ENCODE measurements around the gene LSG1. TPM values are rescaled to one million over a fixed set of nuclear protein-coding genes. Genes with fewer than 3 reads are reported as not detected.
A peak's percentile ranks its signal among the peaks of the same experiment; 100 is the strongest.
"Not testable (repeated sequence)": the region's sequence is repeated elsewhere in the genome, so short reads cannot be mapped to it uniquely, and the experiment has no call there.

Gene LSG1
- total RNA-seq, 1 experiment from 2014 or later = 72.7 TPM

DNA sequence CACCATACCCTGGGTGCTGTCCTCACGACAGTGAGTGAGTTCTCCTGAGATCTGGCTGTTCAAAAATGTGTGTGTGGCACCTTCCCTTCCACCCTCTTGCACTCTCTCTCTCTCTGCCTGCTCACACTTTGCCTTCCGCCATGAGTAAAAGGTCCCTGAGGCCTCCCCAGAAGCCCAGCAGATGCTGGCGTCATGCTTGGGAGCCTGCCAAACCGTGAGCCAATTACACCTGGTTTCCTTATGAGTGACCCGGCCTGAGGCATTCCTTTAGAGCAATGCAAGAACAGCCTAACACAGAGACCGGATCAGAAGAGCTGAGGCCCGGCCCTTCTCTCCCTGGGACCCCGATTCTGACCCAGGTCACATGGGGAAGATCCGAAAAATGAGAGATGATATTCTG is 54.2 kb downstream of the LSG1 start:
- no peak for DNase-seq (ENCODE audit: low spot score)

DNA sequence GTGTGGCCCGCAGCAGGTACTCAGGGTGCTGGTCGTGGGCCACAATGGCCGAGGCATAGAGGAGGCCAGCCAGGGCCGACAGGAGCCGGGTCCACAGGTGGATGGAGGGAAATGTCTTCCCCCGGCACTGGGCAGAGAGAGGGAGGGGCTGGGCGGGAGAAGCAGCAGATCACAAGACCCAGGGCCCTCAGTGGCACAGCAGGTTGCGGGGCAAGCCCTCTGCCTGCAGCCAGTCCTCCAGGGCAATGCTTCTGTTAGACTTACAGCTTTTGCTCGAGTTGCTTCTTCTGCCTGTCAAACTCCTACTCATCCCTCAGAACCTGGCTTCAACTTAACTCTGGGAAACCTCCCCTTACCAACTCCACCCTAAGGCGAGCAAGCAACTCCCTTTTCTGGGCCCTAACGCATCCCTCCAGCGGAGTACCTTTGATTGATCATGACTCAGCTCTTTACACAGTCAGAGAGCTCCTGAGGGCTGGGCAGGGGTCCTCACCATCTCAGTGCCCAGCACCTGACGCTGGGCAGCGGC is 54.8 kb downstream of the LSG1 start:
- no peak for DNase-seq (ENCODE audit: low spot score)

DNA sequence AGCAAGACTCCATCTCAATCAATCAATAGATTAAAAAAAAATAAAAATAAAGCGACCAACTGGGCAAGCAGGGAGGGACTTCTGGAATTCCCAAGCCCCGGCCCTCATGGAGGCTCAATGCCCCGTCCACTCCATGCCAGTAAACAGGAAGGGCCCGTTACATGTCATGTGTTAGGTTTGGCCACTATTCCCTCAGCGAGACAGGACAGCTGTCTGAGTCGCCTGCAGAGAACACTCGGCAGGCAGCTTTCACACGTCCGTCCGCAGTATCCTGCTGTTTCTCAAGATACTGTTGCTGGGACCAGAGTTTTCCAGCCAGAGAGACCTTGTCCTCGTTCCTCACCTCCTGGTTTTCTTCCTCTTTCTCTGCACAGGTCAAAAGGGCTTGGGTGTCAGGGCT is 56.8 kb downstream of the LSG1 start:
- DNase-seq (ENCODE audit: low spot score) = no peak

DNA sequence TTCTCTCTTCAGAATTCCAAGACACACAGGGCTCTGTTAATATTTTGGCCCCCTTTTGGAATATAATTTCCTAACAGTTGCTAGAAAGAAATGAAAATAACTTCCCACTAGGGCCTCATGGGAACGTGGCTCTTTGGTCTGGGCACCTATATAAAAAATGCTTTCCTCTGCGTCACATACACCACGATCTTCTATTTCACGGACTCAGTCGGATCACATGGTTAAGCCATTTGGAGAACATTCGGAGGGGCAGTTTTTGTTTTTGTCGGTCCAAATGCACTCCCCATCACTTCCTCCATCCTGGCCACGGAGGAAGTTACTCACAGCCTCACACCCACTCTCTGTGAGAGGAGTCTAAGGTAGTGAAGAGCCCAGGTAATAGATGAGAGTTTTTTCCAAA is 59.8 kb downstream of the LSG1 start:
- no peak for DNase-seq (ENCODE audit: low spot score)

DNA sequence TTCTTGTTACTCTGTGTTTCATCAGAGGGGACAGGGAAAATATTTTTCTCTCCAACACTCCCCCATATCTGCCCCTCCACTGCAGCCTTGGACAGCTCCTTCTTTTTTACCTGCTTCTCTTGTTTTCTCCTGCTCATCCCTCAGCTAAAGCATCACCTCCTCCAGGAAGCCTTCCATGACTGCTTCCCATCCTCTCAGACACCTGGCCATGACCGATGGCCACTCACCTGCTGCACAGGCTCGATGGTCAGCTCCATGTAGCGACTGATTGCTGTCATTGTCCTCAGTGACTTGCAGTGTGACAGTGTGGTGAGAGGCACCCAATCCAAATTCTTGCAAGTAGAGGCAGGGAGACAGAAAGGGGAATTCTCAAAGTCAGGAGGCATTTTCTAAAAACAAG is 61.3 kb downstream of the LSG1 start:
- no peak for DNase-seq (ENCODE audit: low spot score)

DNA sequence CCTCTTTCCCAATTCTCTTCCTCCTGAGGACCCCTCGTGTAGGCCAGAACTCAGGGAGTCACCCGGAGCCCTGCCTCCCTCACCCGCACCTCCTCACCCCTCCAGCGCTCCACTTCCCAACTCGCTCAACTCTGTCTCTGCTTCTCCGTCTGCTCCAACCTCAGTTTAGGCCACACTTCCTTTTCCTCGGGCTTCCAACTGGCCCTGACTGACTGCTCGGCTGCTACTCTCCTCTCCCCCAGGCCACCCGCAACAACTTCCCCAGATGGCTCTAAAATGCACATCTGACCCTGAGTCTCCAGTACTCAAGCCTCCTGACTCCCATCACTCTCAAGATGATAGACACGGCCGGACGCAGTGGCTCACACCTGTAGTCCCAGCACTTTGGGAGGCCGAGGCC is 62.4 kb downstream of the LSG1 start:
- no peak for DNase-seq (ENCODE audit: low spot score)

DNA sequence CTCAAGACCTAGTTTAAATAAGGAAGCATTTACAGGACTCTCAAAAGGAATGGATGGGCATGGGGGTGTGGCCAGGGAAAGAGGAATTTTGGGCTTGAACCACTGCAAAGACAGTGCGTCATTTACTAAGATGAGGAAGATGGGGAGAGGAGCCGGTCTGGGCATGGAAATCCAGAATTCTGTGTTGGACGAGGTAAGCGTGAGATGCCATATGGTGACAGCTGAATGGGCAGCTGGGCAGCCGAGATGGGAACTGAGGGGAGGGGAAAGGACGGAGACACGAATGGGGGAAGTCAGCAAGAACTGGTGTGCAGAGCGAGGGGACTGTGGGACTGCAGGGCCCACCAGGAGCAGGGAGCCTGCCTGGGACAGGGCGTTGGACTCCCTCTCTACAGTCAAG is 63.0 kb downstream of the LSG1 start:
- DNase-seq (ENCODE audit: low spot score) = no peak

DNA sequence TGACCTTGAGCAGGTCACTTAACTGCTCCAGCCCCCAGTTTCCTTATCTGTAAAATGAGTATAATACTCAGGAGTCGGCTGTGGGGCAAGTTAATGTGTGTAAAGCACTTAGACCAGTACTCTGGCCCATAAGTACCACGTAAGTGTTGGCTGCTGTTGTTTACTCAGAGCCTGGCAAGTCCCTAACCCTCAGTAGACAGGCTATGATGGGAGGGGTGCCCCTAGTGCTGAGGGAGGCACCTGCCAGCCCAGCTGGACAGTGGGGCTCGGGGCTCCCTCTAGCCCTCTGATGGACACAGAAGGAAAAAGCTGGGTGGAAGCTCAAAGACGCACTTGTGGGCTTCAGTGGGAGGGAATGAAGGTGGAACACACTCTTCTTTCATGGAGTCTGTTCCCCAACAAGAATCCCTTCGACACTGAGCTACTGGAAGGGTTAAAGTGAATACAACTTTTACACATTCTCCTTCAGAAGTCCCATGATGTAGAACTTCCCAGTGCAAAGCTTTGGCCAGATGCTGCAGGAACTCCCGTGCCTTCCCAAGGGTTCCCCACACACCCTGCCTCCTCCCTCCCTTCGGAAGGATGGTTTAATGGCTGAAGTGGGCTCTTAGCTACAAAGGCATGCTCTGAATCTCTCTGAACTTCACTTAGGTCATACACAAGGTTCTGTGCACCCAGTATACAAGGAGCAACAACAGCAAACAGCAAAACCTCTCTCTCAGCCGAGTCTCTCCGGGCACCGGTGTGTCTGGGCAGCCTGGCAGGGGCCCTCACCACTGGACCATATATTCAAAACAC is 64.2 kb downstream of the LSG1 start:
- DNase-seq (ENCODE audit: low spot score) = no peak

DNA sequence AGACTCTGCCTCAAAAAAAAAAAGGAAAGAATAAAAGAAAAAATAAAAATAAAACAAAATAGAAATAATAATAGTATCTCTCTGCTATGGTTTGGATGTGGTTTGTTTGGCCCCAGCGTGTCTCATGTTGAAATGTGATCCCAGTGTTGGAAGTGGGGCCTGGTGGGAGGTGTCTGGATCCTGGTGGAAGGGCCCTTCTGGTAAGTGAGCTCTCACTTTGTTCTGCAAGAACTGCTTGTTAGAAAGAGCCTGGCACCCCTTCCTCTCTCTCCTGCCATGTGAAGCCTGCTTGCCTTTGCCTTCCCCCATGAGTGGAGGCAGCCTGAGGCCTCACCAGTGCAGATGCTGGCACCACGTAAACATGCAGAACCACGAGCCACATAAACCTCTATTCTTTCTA is 65.0 kb downstream of the LSG1 start:
- DNase-seq (ENCODE audit: low spot score) = no peak

DNA sequence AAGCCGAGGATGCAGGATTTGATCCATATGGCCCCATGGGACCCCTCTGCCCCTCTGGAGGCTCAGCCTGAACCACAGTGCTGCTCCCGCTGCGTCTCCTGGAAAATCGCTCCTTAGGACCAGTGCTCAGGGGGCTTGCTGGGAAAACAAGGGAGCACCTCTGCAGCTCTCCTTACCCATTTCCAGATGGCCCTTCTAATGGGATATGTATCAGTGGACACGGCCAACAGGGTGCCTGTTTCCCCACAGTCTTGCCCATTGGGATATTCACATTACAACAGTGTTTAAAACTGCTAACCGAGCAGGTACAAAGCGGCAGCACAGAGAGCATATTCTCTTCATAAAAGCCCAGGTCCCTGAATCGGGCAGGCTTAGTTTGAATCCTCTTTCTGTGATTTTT is 65.8 kb downstream of the LSG1 start:
- no peak for DNase-seq (ENCODE audit: low spot score)

DNA sequence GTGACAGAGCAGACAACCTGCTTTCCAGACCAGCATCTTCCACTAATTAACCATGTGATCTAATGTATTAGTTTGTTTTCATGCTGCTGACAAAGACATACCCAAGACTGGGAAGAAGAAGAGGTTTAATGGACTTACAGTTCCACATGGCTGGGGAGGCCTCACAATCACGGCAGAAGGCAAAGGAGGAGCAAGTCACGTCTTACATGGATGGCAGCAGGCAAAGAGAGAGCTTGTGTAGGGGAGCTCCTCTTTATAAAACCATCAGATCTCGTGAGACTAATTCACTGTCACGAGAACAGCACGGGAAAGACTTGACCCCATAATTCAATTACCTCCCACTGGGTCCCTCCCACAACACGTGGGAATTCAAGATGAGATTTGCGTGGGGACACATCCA is 66.7 kb downstream of the LSG1 start:
- not testable (repeated sequence) for DNase-seq (ENCODE audit: low spot score)

DNA sequence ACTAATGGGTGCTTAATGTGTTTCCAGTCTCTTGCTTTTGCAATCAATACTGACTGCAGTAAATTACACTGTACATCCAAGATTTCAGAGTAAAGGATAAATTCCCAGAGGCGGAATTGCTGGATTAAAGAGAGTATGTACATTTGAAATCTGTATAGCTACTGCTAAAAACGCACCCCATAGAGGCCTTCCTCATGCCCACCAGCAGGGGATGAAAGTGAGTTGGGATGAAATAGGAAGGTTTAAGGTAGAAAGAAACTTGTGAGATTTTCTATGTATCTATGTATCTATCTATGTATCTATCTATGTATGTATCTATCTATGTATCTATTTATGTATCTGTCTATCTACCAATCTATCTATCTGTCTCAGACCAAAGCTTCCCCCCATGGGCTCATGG is 67.2 kb downstream of the LSG1 start:
- no peak for DNase-seq (ENCODE audit: low spot score)

DNA sequence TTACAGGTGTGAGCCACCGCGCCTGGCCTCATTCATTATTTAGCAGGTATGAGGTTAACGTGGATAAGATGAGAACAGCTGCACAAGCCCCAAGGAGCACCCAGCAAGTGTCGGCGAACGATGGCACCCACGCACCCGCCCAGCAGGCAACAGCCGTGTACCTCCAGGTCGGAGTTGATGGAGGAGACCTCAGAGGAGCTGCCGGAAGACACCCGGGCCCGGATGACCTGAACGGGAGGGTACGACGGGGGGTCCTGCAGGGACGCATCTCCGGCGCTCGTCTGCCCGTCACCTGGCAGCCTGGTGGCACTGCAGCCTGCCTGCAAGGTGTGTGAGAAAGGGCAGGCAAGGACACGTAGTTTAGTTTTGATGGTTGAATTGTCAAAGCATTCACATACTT is 67.9 kb downstream of the LSG1 start:
- DNase-seq (ENCODE audit: low spot score) = no peak

DNA sequence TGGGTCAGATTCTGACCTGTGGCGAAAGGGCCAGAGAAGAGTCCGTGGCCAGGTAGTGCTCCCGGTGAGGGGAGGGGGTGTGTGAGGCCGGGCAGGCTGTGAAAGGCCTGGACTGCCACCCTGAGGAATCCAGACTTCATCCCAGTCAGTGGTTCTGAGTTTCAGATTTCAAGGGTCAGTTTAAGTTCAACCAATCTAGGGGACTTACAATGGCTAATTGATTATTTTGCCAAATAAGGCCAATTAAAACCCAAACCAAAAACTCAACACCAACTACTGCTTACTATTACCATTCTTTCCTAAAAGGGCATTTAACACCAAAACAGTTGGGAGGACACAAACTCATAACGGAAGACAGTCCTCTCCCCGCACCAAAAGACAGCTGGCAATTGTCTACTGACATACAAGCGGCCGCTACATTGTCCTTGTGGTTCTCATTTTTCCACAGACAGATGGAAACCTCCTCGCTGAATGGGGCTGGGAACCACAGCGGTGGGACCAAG is 69.3 kb downstream of the LSG1 start:
- DNase-seq (ENCODE audit: low spot score) = no peak

DNA sequence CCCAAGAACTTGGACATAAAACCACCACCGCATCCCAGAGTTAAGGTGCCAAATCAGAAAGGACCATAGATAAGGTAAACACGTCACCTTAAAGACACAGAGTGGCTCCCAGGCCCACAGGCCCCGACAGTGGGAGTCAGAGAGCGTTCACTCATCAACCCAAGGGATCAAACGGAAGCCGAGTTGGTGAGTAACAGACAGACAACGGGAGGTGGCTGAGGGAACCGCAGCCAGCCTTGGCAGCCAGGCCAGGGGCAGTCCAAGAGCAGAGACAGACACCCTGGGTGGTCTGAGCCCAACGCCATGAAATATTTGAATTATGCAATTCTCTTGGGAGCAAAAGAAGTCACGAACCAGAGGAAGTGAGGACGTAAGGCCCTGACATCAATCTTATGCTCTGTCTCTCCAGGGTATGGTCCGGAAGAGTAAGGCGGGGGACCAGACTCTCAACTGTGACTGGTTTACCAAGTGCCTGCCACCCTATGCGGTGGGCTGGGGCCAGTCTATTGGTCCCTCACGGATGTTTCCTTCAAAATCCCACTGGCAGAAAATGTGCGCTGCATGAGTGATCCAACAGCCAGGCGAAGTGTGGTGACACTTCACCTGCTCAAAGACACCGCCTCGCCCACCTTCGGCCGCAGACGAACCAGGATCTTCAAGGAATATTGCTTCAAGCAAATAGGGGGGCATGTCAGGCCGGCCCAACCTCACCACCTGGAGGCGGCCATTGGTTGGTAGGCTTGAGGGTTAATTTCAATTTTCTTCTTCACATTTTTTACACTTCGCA is 73.0 kb downstream of the LSG1 start:
- peak; percentile 98 for DNase-seq (ENCODE audit: low spot score)

DNA sequence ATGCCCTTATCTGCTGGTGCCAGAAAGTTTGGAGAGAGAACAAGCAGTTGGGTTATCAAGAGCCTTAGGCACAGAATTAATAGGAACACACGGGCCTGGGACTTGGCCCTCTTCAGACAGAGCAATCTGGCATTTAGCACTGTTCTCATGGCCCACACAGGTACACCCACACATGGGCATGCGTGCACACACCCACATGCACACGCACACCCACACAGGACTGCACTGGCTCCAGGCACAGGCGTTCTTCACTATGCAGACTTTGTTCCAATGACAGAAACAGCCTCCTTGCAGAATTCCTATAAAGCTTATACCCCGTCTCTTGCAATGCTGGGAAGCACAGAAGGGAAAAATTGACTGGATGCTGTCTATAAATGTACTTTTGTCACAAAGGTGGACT is 75.1 kb downstream of the LSG1 start:
- no peak for DNase-seq (ENCODE audit: low spot score)

DNA sequence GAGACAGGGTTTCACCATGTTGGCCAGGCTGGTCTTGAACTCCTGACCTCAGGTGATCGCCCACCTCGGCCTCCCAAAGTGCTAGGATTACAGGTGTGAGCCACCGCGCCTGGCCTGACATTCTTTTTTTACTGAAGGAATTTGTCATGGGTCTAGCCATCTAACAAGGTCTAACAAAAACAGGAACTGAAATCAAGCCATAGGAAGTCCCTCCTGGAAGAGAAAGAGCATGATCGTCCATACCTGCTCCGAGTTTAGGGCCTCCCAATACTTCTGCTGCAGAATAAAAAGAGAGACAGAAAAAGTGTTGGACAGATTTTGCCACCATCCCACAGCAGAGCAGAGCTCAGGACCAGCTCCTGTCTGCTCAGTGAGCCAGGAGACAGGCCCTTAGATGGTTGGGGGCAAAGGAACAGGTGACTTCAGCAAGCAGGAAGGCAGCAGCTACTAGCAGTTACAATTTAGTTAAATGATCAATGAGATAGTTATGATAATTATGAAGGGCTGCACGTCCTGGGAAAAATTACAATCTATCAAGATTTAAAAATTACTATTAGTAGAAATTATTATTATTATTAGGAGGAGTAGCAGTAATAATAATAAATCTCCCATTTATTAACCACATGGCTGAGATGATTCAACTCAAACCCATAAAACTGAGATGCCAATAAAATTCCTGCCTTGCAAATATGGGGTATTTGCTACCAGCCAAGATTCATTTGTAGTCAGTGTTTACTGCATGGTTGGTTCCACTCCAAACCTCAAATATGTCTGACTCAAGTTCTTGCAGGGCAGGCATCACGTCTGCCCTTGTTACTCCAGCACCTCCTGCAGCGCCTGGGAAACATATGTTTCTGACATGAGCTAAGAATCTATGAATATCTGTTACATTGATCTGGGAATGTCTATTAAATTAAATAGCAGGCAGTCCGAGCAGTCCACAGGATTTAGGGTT is 78.9 kb downstream of the LSG1 start:
- DNase-seq (ENCODE audit: low spot score) = peak; percentile 99
